ENCODE data around the gene STARD8.

The STARD8 gene

GRCh38 chrX:68671221-68671620, 23.8 kb downstream of the STARD8 start:
- no peak overlapping the region for H3K4me3 ChIP-seq (ENCODE audit: low read depth, low read length)
- no peak for TF ChIP-seq CTCF (IDR thresholded peaks at IDR 0.05; ENCODE audit: borderline replicate concordance, insufficient read depth, low read depth, low read length)

GRCh38 chrX:68672581-68673318, 25.3 kb downstream of the STARD8 start:
- TF ChIP-seq CTCF (IDR thresholded peaks at IDR 0.05; ENCODE audit: borderline replicate concordance, insufficient read depth, low read depth, low read length) = no peak
- no peak overlapping the region for H3K4me3 ChIP-seq (ENCODE audit: low read depth, low read length)

GRCh38 chrX:68675571-68675970, 28.1 kb downstream of the STARD8 start:
- TF ChIP-seq CTCF (IDR thresholded peaks at IDR 0.05; ENCODE audit: borderline replicate concordance, insufficient read depth, low read depth, low read length) = no peak
- no peak overlapping the region for H3K4me3 ChIP-seq (ENCODE audit: low read depth, low read length)

- no peak overlapping the region for H3K4me3 ChIP-seq (ENCODE audit: low read depth, low read length)
- no peak for TF ChIP-seq CTCF (IDR thresholded peaks at IDR 0.05; ENCODE audit: borderline replicate concordance, insufficient read depth, low read depth, low read length)
These were observed 28.9 kb downstream of the STARD8 start for GRCh38 chrX:68676335-68676734.

GRCh38 chrX:68677998-68678397, 30.5 kb downstream of the STARD8 start:
- no peak overlapping the region for H3K4me3 ChIP-seq (ENCODE audit: low read depth, low read length)
- TF ChIP-seq CTCF (IDR thresholded peaks at IDR 0.05; ENCODE audit: borderline replicate concordance, insufficient read depth, low read depth, low read length) = no peak

- TF ChIP-seq CTCF (IDR thresholded peaks at IDR 0.05; ENCODE audit: borderline replicate concordance, insufficient read depth, low read depth, low read length) = no peak
- H3K4me3 ChIP-seq (ENCODE audit: low read depth, low read length) = no peak overlapping the region
These were observed 34.0 kb downstream of the STARD8 start for GRCh38 chrX:68681443-68681941.

- no peak overlapping the region for H3K4me3 ChIP-seq (ENCODE audit: low read depth, low read length)
- no peak for TF ChIP-seq CTCF (IDR thresholded peaks at IDR 0.05; ENCODE audit: borderline replicate concordance, insufficient read depth, low read depth, low read length)
These were observed 35.3 kb downstream of the STARD8 start for GRCh38 chrX:68682790-68683189.

Measured in GM12875 (cell line).